Pancreas (tissue), 10 donors: ENCODE data around the gene NES. TPM values are rescaled to one million over a fixed set of nuclear protein-coding genes. Genes with fewer than 3 reads are reported as not detected.
A peak's percentile ranks its signal among the peaks of the same experiment; 100 is the strongest.

Source experiments
- ATAC-seq, 4 donors: fragments of 200-7000 bp; cut with Tn5 transposase; one replicate each; pipeline versions ENCODE4 v1.8.0 to v1.9.1; 2020; ENCODE audit warnings: mild to moderate bottlenecking in 4 of 4, moderate library complexity in 4 of 4
- DNase-seq, 6 donors: peaks; one replicate each; pipeline ENCODE4 v3.0.0-alpha.2; 2020
- FAIRE-seq: peaks from 2 replicates; lab custom pipeline; 2012; peaks lifted over from hg19 to GRCh38; lab: Jason Lieb, UNC
- H3K27ac ChIP-seq, 4 donors: fragments of 200-600 bp; sonication (generic); 1 replicate in 3 of 4; 2 replicates in 1 of 4; pipeline versions ENCODE4 v1.5.0 to v1.8.0; 2020
- H3K27me3 ChIP-seq, 4 donors: fragments of 200-600 bp; one replicate each; pipeline ENCODE4 v1.8.0; 2021
- H3K36me3 ChIP-seq, 3 donors: fragments of 200-600 bp; sonication (generic) in 1 of 3; one replicate each; pipeline versions ENCODE4 v1.5.0 to v1.8.0; 2020 to 2021
- H3K4me1 ChIP-seq, 3 donors: fragments of 200-600 bp; one replicate each; pipeline ENCODE4 v1.8.0; 2021
- H3K4me3 ChIP-seq, 4 donors: fragments of 200-600 bp; sonication (generic) in 2 of 4; one replicate each; pipeline versions ENCODE4 v1.5.0 to v1.8.0; 2020 to 2021
- H3K9me3 ChIP-seq, 4 donors: fragments of 200-600 bp; one replicate each; pipeline ENCODE4 v1.8.0; 2021
- CTCF ChIP-seq, 4 donors: fragments of 200-600 bp; sonication (generic) in 3 of 4; IDR thresholded peaks; one replicate each; pipeline versions ENCODE4 v1.5.0 to v1.8.0; 2021; ENCODE audit warnings: antibody characterized with exemption in 4 of 4
- whole genome bisulfite sequencing, 2 donors: extraction: QIAGEN DNeasy Blood & Tissue Kit; methylation state at CpG; one replicate each; pipeline ENCODE4 v1.1.7; 2013; 5-methylcytosine and 5-hydroxymethylcytosine counted together
- intact Hi-C, 3 donors: fragments of 100-400 bp; cut with DNase I; formaldehyde crosslinking; loops; one replicate each; pipeline versions ENCODE4 v1.11.1 to v1.14.2; 2022
- polyA plus RNA-seq, 2 donors: library from polyadenylated mRNA; stranded (reverse); fragments of 200-250 nt; gene quantifications; one replicate each; pipeline ENCODE4 v1.2.3, GENCODE V29; 2013
- total RNA-seq, 6 donors: library from RNA; stranded (reverse); fragmentation: NEBNext Ultra II Directional in 4 of 6; extraction: Animal tissue kit (Norgen Biotek cat#: 25700) in 4 of 6; gene quantifications; one replicate each; pipeline versions ENCODE4 v1.2.1 to v1.2.4, GENCODE V29; 2021 to 2023
- donor health status: healthy with polysubstance abuse.
- donor health status: DM: no; HTN: no; CAD: no; lungs with moderate emphysema.
- donor health status: DM: no; HTN: no; CAD: no.
- donor health status: control.
- donor health status: control.
- donor health status: Bipolar disorder and iron deficiency.
- donor health status: DM: yes; HTN: yes; CAD: no.
- donor health status: DM: no; HTN: no; CAD: no.
- donor health status: DM: no; HTN: no; CAD: no.
- donor health status: DM: yes; HTN: yes; CAD: no.

Gene NES
- total and polyA plus RNA-seq, 8 donors: 1.1 to 7.6 (median 3.7) TPM

DNA sequence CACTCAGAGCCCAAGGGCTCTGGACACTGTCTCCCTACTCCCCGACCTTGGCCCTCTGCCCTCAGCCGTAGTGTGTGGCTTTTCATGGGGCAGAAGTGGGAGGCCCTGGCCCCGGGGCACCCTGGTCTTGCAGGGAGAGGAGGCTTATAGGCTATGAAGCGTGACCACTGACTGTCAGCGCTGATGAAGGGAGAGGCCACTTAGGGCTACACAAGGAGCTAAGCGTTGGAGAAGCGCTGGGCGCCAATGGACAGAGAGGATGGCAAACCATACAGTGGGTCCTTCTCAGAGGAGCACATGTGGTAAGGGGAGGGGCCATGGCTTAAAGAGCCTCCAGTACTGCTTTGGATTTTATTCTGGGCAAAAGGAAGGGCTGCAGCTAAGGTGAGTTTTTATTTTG is 20.3 kb upstream of the NES start:
- peaks cover 3 to 5% (median 5%) of the 10 kb centered on the region in 3 donors for H3K4me1 ChIP-seq
- no peak overlapping the region for H3K27ac ChIP-seq
- no peak for TF ChIP-seq CTCF (IDR thresholded peaks at IDR 0.05)
- WGBS, 2 donors: 77 to 80% methylated on average over 8 of the region's 8 CpGs
- H3K4me3 ChIP-seq: no peak overlapping the region
- DNase-seq (no peak), ATAC-seq (no peak), FAIRE-seq (no peak)
- intact Hi-C loops: no loop called here
- H3K9me3 ChIP-seq: no peaks in the 10 kb centered on the region
- no peaks in the 10 kb centered on the region for H3K36me3 ChIP-seq
- H3K27me3 ChIP-seq: no peaks in the 10 kb centered on the region

DNA sequence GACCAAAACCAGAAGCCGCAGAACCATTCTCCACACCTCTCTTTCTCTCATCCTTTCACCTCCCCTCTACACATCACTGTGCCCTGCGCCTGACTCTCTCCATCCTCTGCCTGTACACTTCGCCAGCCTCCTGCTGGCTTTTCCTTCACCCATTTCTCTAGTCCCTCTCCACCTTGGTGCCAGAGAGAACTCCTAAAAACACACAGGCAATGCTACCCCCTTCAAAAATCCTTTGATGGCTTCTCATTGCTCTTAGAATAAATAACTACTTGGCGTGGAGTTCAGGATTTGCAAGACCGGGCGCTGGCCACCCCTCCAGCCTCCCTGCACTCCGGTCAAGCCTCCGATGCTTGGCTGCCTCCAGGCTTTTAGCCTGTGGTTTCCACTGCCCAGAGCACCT is 19.5 kb upstream of the NES start:
- no peak overlapping the region for H3K4me3 ChIP-seq
- TF ChIP-seq CTCF (IDR thresholded peaks at IDR 0.05): no peak
- peaks cover 5 to 9% (median 9%) of the 10 kb centered on the region in 3 donors for H3K4me1 ChIP-seq
- H3K27ac ChIP-seq: no peak overlapping the region
- FAIRE-seq (no peak), ATAC-seq (no peak), DNase-seq (no peak)
- no peaks in the 10 kb centered on the region for H3K9me3 ChIP-seq
- WGBS, 2 donors: 85 to 92% methylated on average over 8 of the region's 8 CpGs
- intact Hi-C loops: no loop called here
- no peaks in the 10 kb centered on the region for H3K27me3 ChIP-seq
- H3K36me3 ChIP-seq: no peaks in the 10 kb centered on the region

GRCh38 chr1:156694690-156694962 is 17.4 kb upstream of the NES start:
- Histone ChIP-seq H3K27me3 (no peaks in the 10 kb centered on the region), H3K27ac (no peak overlapping the region), H3K36me3 (no peaks in the 10 kb centered on the region), H3K4me3 (no peak overlapping the region), H3K4me1 (peaks cover 5 to 12% (median 9%) of the 10 kb centered on the region in 3 donors), H3K9me3 (no peaks in the 10 kb centered on the region)
- no peak for TF ChIP-seq CTCF (IDR thresholded peaks at IDR 0.05)
- 89 to 96% methylated on average over 5 of the region's 5 CpGs for WGBS, 2 donors
- intact Hi-C loops: loop anchor here in 2 of 3 donors (5.0 kb wide), 1 partner anchor 33 kb away; the partner anchor contains the start of genes ISG20L2 (in 2 of the 2) and METTL25B (in 2 of the 2)
- ATAC-seq (no peak), DNase-seq (peak in 1 of 6 donors; percentile 6), FAIRE-seq (no peak)

- intact Hi-C loops: loop anchor here in 2 of 3 donors (5.0 kb wide), 1 partner anchor 33 kb away; the partner anchor contains the start of genes ISG20L2 (in 2 of the 2) and METTL25B (in 2 of the 2)
- ATAC-seq: peak in 2 of 4 donors; percentile 29 to 46
Observed at GRCh38 chr1:156693848-156694689, 16.9 kb upstream of the NES start.

More at GRCh38 chr1:156693848-156694689, 16.9 kb upstream of the NES start:
- H3K9me3 ChIP-seq: no peaks in the 10 kb centered on the region
- H3K4me1 ChIP-seq: peaks cover 5 to 12% (median 9%) of the 10 kb centered on the region in 3 donors
- H3K36me3 ChIP-seq: no peaks in the 10 kb centered on the region
- FAIRE-seq (no peak), DNase-seq (peak in 1 of 6 donors; percentile 51)
- WGBS, 2 donors: 76 to 80% methylated on average over 12 of the region's 12 CpGs
- TF ChIP-seq CTCF (IDR thresholded peaks at IDR 0.05): no peak
- H3K27me3 ChIP-seq: no peaks in the 10 kb centered on the region
- H3K27ac ChIP-seq: no peak overlapping the region
- no peak overlapping the region for H3K4me3 ChIP-seq
